A549 (cell line): ENCODE measurements around the gene AKAP10.

Experiments
- CEBPB ChIP-seq, 2 experiments: fragments of >200 bp in 1 of 2; sonication (Bioruptor Twin) in 1 of 2; formaldehyde crosslinking in 1 of 2; IDR thresholded peaks; 2 replicates each; pipeline ENCODE4 v1.6.1; 2012 to 2016
- EHMT2 ChIP-seq: fragments of 200-600 bp; sonication (generic); IDR thresholded peaks from 2 replicates; pipeline ENCODE4 v1.6.1; 2016; ENCODE audit warnings: antibody characterized with exemption, low read depth, mild to moderate bottlenecking, moderate library complexity
- HOXB5 ChIP-seq: fragments of 250-450 bp; sonication (Bioruptor Pico); IDR thresholded peaks from 2 replicates; pipeline ENCODE4 v1.5.0; 2020; ENCODE audit warnings: mild to moderate bottlenecking, moderate library complexity
- POLR2A ChIP-seq: IDR thresholded peaks from 2 replicates; pipeline ENCODE4 v1.6.1; 2012; ENCODE audit warnings: mild to moderate bottlenecking, low read length
- TF ChIP-seq, protein P1 (sequence below): fragments of >200 bp; sonication (Bioruptor Twin); formaldehyde crosslinking; IDR thresholded peaks from 3 replicates; pipeline ENCODE4 v1.5.1; 2016
- TF ChIP-seq, protein P2 (sequence below): fragments of 150-350 bp; IDR thresholded peaks from 2 replicates; pipeline ENCODE4 v1.6.1; 2014; ENCODE audit warnings: low read depth, mild to moderate bottlenecking, low read length

DNA sequence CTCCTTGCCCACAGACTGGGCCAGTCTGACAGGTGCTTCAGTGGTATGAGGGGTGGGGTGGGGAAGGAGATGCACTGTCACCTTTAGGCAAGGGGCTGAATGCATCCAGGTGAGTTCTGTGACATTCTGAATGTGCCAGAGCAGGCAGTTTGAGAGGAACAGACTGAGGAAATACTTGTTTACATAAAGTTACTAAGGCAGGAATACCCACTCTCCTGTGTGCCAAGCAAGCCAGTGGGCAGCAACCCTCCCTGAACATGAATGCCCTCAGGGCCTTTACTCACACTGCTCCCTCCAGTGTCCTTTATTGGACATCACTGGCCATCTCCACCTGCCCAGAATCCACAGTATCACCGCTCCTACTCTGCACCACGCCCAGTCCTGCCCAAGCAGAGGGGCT is 76.8 kb downstream of the AKAP10 start:
- TF ChIP-seq HOXB5, result no peak
- TF ChIP-seq EHMT2, result no peak
- TF ChIP-seq CEBPB (IDR thresholded peaks at IDR 0.05), result no peak
- TF ChIP-seq, protein P1, sequence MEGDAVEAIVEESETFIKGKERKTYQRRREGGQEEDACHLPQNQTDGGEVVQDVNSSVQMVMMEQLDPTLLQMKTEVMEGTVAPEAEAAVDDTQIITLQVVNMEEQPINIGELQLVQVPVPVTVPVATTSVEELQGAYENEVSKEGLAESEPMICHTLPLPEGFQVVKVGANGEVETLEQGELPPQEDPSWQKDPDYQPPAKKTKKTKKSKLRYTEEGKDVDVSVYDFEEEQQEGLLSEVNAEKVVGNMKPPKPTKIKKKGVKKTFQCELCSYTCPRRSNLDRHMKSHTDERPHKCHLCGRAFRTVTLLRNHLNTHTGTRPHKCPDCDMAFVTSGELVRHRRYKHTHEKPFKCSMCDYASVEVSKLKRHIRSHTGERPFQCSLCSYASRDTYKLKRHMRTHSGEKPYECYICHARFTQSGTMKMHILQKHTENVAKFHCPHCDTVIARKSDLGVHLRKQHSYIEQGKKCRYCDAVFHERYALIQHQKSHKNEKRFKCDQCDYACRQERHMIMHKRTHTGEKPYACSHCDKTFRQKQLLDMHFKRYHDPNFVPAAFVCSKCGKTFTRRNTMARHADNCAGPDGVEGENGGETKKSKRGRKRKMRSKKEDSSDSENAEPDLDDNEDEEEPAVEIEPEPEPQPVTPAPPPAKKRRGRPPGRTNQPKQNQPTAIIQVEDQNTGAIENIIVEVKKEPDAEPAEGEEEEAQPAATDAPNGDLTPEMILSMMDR, result no peak
- no peak for TF ChIP-seq POLR2A
- TF ChIP-seq, protein P2, sequence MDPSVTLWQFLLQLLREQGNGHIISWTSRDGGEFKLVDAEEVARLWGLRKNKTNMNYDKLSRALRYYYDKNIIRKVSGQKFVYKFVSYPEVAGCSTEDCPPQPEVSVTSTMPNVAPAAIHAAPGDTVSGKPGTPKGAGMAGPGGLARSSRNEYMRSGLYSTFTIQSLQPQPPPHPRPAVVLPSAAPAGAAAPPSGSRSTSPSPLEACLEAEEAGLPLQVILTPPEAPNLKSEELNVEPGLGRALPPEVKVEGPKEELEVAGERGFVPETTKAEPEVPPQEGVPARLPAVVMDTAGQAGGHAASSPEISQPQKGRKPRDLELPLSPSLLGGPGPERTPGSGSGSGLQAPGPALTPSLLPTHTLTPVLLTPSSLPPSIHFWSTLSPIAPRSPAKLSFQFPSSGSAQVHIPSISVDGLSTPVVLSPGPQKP, result no peak
